Non-pigmented ciliary epithelial cell (primary cell): ENCODE measurements around the gene ZNF764.
"Not testable (repeated sequence)": the region's sequence is repeated elsewhere in the genome, so short reads cannot be mapped to it uniquely, and the experiment has no call there.

Experiments used
- DNase-seq: peaks from one replicate; pipeline ENCODE4 v3.0.0-alpha.2; 2010; ENCODE audit warnings: low read depth

The ZNF764 gene

GRCh38 chr16:30527635-30528178 is 30.5 kb downstream of the ZNF764 start:
- DNase-seq = no peak

- DNase-seq = peak; percentile 78
Measured at GRCh38 chr16:30526823-30527634, 31.1 kb downstream of the ZNF764 start.

- no peak for DNase-seq
Measured at GRCh38 chr16:30526137-30526822, 31.9 kb downstream of the ZNF764 start, which contains the start of gene ZNF768. ZNF768 (minus strand) TSS chr16:30526566; CDS start chr16:30526413, 153 bp downstream.

GRCh38 chr16:30525844-30526136 is 32.4 kb downstream of the ZNF764 start:
- DNase-seq = no peak

GRCh38 chr16:30524575-30525568 is 33.3 kb downstream of the ZNF764 start:
- no peak for DNase-seq

GRCh38 chr16:30523768-30524574 is 34.2 kb downstream of the ZNF764 start:
- no peak for DNase-seq

- not testable (repeated sequence) for DNase-seq
Measured at GRCh38 chr16:30522702-30523463, 35.3 kb downstream of the ZNF764 start.

- DNase-seq = no peak
Measured at GRCh38 chr16:30521873-30522641, 36.1 kb downstream of the ZNF764 start.

- no peak for DNase-seq
Measured at GRCh38 chr16:30521476-30521872, 36.7 kb downstream of the ZNF764 start.

GRCh38 chr16:30519120-30520049 is 38.8 kb downstream of the ZNF764 start:
- DNase-seq = no peak

GRCh38 chr16:30518552-30518951 is 39.6 kb downstream of the ZNF764 start:
- no peak for DNase-seq

GRCh38 chr16:30515275-30515674 is 42.9 kb downstream of the ZNF764 start:
- DNase-seq = no peak

GRCh38 chr16:30511509-30511908 is 46.7 kb downstream of the ZNF764 start:
- DNase-seq = no peak

- DNase-seq = no peak
Measured at GRCh38 chr16:30510376-30510938, 47.7 kb downstream of the ZNF764 start.

GRCh38 chr16:30509081-30509765 is 49.0 kb downstream of the ZNF764 start:
- DNase-seq = no peak
